Astrocyte (in vitro differentiated cells and primary cell): ENCODE measurements around the gene TAGLN2. TPM values are rescaled to one million over a fixed set of nuclear protein-coding genes. Genes with fewer than 3 reads are reported as not detected.

Experiments used
- DNase-seq: peaks from one replicate; pipeline ENCODE4 v3.0.0-alpha.2; 2010; ENCODE audit warnings: low read depth
- FAIRE-seq: peaks from 2 replicates; lab custom pipeline; 2011; peaks lifted over from hg19 to GRCh38; lab: Jason Lieb, UNC
- H2AFZ ChIP-seq: 2 replicates; pipeline ENCODE4 v1.6.0; 2012; ENCODE audit warnings: low read depth, low read length, inconsistent platforms
- H3K27ac ChIP-seq: 2 replicates; pipeline ENCODE4 v1.5.1; 2011; ENCODE audit warnings: low read depth, low read length, inconsistent platforms
- H3K27me3 ChIP-seq: 2 replicates; pipeline ENCODE4 v1.6.0; 2011; ENCODE audit warnings: low read length, inconsistent platforms; ENCODE audit not compliant: insufficient read depth
- H3K36me3 ChIP-seq: 2 replicates; pipeline ENCODE4 v1.5.1; 2011; ENCODE audit warnings: low read length, inconsistent platforms; ENCODE audit not compliant: insufficient read depth
- H3K4me1 ChIP-seq: 2 replicates; pipeline ENCODE4 v1.5.1; 2011; ENCODE audit warnings: low read length, inconsistent platforms; ENCODE audit not compliant: insufficient read depth
- H3K4me2 ChIP-seq: 2 replicates; pipeline ENCODE4 v1.6.0; 2012; ENCODE audit warnings: low read length, inconsistent platforms
- H3K4me3 ChIP-seq: 2 replicates; pipeline ENCODE4 v1.5.1; 2011; ENCODE audit warnings: low read depth, mild to moderate bottlenecking, low read length, inconsistent platforms; ENCODE audit not compliant: insufficient read depth
- H3K79me2 ChIP-seq: 2 replicates; pipeline ENCODE4 v1.6.0; 2012; ENCODE audit warnings: mild to moderate bottlenecking, low read length, inconsistent platforms; ENCODE audit not compliant: insufficient read depth
- H3K9ac ChIP-seq: 2 replicates; pipeline ENCODE4 v1.6.0; 2012; ENCODE audit warnings: mild to moderate bottlenecking, low read length, inconsistent platforms
- H3K9me3 ChIP-seq: 2 replicates; pipeline ENCODE4 v1.5.1; 2012; ENCODE audit warnings: low read depth, mild to moderate bottlenecking, low read length, inconsistent platforms; ENCODE audit not compliant: insufficient read depth
- H4K20me1 ChIP-seq: 2 replicates; pipeline ENCODE4 v1.6.0; 2012; ENCODE audit warnings: low read length, inconsistent platforms; ENCODE audit not compliant: insufficient read depth
- H3K27ac Mint-ChIP-seq: one replicate; pipeline ENCODE4 v1.8.0; 2021; ENCODE audit warnings: mild to moderate bottlenecking, mixed read lengths; ENCODE audit not compliant: unreplicated experiment
- H3K27me3 Mint-ChIP-seq: one replicate; pipeline ENCODE4 v1.8.0; 2021; ENCODE audit warnings: low read depth, mixed read lengths; ENCODE audit not compliant: unreplicated experiment
- H3K36me3 Mint-ChIP-seq: one replicate; pipeline ENCODE4 v1.8.0; 2021; ENCODE audit warnings: low read depth, mixed read lengths; ENCODE audit not compliant: unreplicated experiment
- H3K4me1 Mint-ChIP-seq: one replicate; pipeline ENCODE4 v1.8.0; 2021; ENCODE audit warnings: low read depth, mixed read lengths; ENCODE audit not compliant: unreplicated experiment
- H3K4me3 Mint-ChIP-seq: one replicate; pipeline ENCODE4 v1.8.0; 2021; ENCODE audit warnings: mild to moderate bottlenecking, moderate library complexity, mixed read lengths; ENCODE audit not compliant: unreplicated experiment
- H3K9me3 Mint-ChIP-seq: one replicate; pipeline ENCODE4 v1.8.0; 2021; ENCODE audit warnings: mild to moderate bottlenecking, mixed read lengths; ENCODE audit not compliant: unreplicated experiment
- CTCF ChIP-seq: IDR thresholded peaks from 2 replicates; pipeline ENCODE4 v1.5.1; 2011; ENCODE audit warnings: low read depth, mild to moderate bottlenecking, inconsistent platforms, low read length, moderate library complexity; ENCODE audit not compliant: insufficient read depth
- EZH2 ChIP-seq: IDR thresholded peaks from 2 replicates; pipeline ENCODE4 v1.6.1; 2012; ENCODE audit warnings: mild to moderate bottlenecking, low read length, inconsistent platforms; ENCODE audit not compliant: insufficient read depth
- total RNA-seq: library from RNA; stranded (reverse); gene quantifications from 2 replicates; pipeline ENCODE4 v1.2.1, GENCODE V29; 2021

The TAGLN2 gene
- total RNA-seq, 1 donor from 2014 or later: 688 TPM

GRCh38 chr1:159873530-159874143, 51.7 kb downstream of the TAGLN2 start:
- H3K27me3 Mint-ChIP-seq: peaks cover 6% of the 10 kb centered on the region
- no peak overlapping the region for H3K4me3 ChIP-seq
- no peak overlapping the region for H3K4me2 ChIP-seq
- peak overlapping the region; percentile 8 for H3K27ac Mint-ChIP-seq
- no peak overlapping the region for H3K4me3 Mint-ChIP-seq
- H3K9me3 ChIP-seq: no peaks in the 10 kb centered on the region
- H3K27ac ChIP-seq: no peak overlapping the region
- no peak overlapping the region for H2AFZ ChIP-seq
- no peaks in the 10 kb centered on the region for H4K20me1 ChIP-seq
- H3K9me3 Mint-ChIP-seq: no peaks in the 10 kb centered on the region
- TF ChIP-seq CTCF (no peak), EZH2 (no peak)
- H3K36me3 Mint-ChIP-seq: peaks cover 13% of the 10 kb centered on the region
- DNase-seq (no peak), FAIRE-seq (no peak)
- no peaks in the 10 kb centered on the region for H3K79me2 ChIP-seq
- peaks cover 31% of the 10 kb centered on the region for H3K4me1 Mint-ChIP-seq
- peaks cover 12% of the 10 kb centered on the region for H3K4me1 ChIP-seq
- no peak overlapping the region for H3K9ac ChIP-seq
- no peaks in the 10 kb centered on the region for H3K36me3 ChIP-seq
- no peaks in the 10 kb centered on the region for H3K27me3 ChIP-seq

DNA sequence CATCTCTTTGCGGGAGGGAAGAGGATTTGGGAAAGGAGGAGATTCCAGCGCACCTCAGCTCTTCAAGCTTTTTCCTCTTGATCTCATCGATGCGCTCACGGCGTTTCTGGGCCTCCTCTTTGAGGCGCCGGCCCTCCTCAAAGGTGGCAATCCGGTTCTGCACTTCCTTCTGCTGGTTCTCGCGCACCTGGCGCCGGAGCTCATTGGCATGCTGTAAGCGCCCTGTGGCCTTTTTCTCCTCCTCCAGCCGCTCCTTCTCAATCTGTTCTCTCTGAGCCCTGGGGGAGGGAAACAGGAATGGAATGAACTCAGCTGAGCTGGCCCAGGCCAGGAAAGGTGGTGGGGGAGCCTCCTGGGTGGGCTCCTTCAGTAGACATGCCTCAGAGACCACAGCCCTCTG, 52.4 kb downstream of the TAGLN2 start:
- Mint-ChIP-seq H3K4me1 (peaks cover 34% of the 10 kb centered on the region), H3K36me3 (peaks cover 15% of the 10 kb centered on the region), H3K27ac (peak overlapping the region; percentile 70), H3K4me3 (no peak overlapping the region), H3K27me3 (peaks cover 6% of the 10 kb centered on the region), H3K9me3 (no peaks in the 10 kb centered on the region)
- Histone ChIP-seq H3K9ac (no peak overlapping the region), H3K36me3 (no peaks in the 10 kb centered on the region), H4K20me1 (no peaks in the 10 kb centered on the region), H3K9me3 (no peaks in the 10 kb centered on the region), H3K27me3 (no peaks in the 10 kb centered on the region), H3K79me2 (no peaks in the 10 kb centered on the region), H2AFZ (no peak overlapping the region), H3K4me3 (no peak overlapping the region), H3K4me2 (no peak overlapping the region), H3K4me1 (peaks cover 14% of the 10 kb centered on the region), H3K27ac (no peak overlapping the region)
- TF ChIP-seq EZH2 (no peak), CTCF (no peak)
- FAIRE-seq (no peak), DNase-seq (no peak)

GRCh38 chr1:159870704-159871103, 54.6 kb downstream of the TAGLN2 start:
- H3K4me3 Mint-ChIP-seq: no peak overlapping the region
- H3K27ac Mint-ChIP-seq: peak overlapping the region; percentile 4
- Histone ChIP-seq H3K4me3 (no peak overlapping the region), H3K36me3 (no peaks in the 10 kb centered on the region), H3K79me2 (no peaks in the 10 kb centered on the region), H3K9me3 (no peaks in the 10 kb centered on the region), H2AFZ (no peak overlapping the region), H4K20me1 (no peaks in the 10 kb centered on the region), H3K9ac (no peak overlapping the region), H3K27me3 (no peaks in the 10 kb centered on the region), H3K27ac (no peak overlapping the region), H3K4me2 (no peak overlapping the region), H3K4me1 (peaks cover 14% of the 10 kb centered on the region)
- H3K27me3 Mint-ChIP-seq: peaks cover 4% of the 10 kb centered on the region
- H3K36me3 Mint-ChIP-seq: peaks cover 14% of the 10 kb centered on the region
- peaks cover 50% of the 10 kb centered on the region for H3K4me1 Mint-ChIP-seq
- H3K9me3 Mint-ChIP-seq: peaks cover 2% of the 10 kb centered on the region
- FAIRE-seq (no peak), DNase-seq (no peak)
- TF ChIP-seq EZH2: no peak
- no peak for TF ChIP-seq CTCF
